ENCODE results near the gene ANKRD45.
A peak's percentile ranks its signal among the peaks of the same experiment; 100 is the strongest.
"Not testable (repeated sequence)": the region's sequence is repeated elsewhere in the genome, so short reads cannot be mapped to it uniquely, and the experiment has no call there.

The ANKRD45 gene

DNA sequence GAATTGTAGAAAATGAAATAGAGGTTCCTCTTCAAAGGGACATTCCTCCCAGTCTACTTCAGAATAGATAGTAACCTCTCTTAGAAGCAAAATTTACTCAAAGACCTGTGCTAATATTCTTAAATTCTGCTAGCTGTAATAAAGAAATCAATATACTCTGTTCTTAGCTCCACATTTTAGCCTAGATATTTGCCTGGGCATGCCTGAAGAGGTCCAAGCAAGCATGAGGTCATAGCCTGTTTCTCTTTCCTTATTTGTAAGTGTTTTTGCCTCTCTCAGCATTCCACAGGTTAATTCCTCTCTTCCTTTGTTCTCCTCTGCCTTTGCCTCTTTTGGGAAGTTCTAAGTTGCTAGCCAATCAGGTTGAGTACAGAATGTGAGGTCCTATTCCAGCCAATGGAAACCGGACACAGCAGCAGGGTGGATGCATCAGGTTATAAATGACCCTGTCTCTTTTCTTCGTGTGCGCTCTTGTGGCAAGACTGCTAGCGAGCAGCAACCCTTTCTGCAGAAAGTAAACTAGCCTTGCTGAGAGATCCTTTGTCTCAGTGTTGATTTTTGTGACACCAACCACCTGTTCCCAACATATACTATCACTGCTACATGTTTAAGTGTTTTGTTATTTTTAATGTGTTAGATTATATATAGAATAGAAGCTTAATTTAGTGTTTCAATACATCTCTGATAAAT, 27.1 kb downstream of the ANKRD45 start:
- not testable (repeated sequence) for H3K79me2 ChIP-seq (ENCODE audit: control insufficient read depth, insufficient read depth, low read length); H4K8ac ChIP-seq (ENCODE audit: low read depth, low read length); H3K79me1 ChIP-seq (ENCODE audit: low read length); H2BK15ac ChIP-seq (replicated peaks; ENCODE audit: low read depth); H2BK120ac ChIP-seq (ENCODE audit: low read depth, low read length); H3K9ac ChIP-seq (ENCODE audit: low read length); H3K4me2 ChIP-seq (ENCODE audit: low read length); H2AK5ac ChIP-seq (ENCODE audit: low read length); H3K4me3 ChIP-seq (ENCODE audit: low read length); H3K4ac ChIP-seq (ENCODE audit: low read depth, low read length); H3K56ac ChIP-seq (ENCODE audit: low read length); H3K18ac ChIP-seq (ENCODE audit: low read length); H3K27me3 ChIP-seq (ENCODE audit: insufficient read depth, low read length, poor library complexity); H3K27ac ChIP-seq (ENCODE audit: low read depth, low read length); H3K23ac ChIP-seq (ENCODE audit: low read length); H3K36me3 ChIP-seq (ENCODE audit: control insufficient read depth, insufficient read depth, low read length); H4K5ac ChIP-seq (ENCODE audit: low read length); H2BK5ac ChIP-seq (ENCODE audit: low read length); H3K4me1 ChIP-seq (ENCODE audit: control insufficient read depth, low read depth, low read length)
- WGBS (ENCODE audit: extremely low coverage, insufficient coverage, low lambda C conversion rate) = no CpG with 5 or more reads among the region's 4 CpGs
- DNase-seq = peak; percentile 10

DNA sequence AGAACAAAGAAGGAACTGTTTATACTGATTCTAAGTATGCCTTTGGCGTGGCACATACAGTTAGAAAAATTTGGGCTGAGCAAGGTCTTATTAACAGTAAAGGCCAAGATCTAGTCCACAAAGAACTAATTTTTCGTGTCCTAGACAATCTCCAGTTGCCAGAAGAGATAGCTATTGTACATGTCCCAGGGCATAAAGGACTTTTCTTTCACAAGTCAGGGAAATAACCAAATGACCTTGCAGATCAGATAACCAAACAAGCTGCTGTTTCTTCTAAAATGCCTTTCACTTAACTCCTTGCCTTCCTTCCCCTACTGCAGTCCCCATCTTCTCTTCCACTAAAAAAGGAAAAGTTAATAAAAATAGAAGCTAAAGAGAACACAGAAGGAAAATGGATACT, 30.5 kb downstream of the ANKRD45 start:
- H2BK15ac ChIP-seq (replicated peaks; ENCODE audit: low read depth) = no peak overlapping the region
- H3K4me3 ChIP-seq (ENCODE audit: low read length) = no peak overlapping the region
- no peak overlapping the region for H4K8ac ChIP-seq (ENCODE audit: low read depth, low read length)
- H3K79me1 ChIP-seq (ENCODE audit: low read length) = no peaks in the 10 kb centered on the region
- H3K18ac ChIP-seq (ENCODE audit: low read length) = no peak overlapping the region
- no CpG with 5 or more reads among the region's 2 CpGs for WGBS (ENCODE audit: extremely low coverage, insufficient coverage, low lambda C conversion rate)
- no peak overlapping the region for H2AK5ac ChIP-seq (ENCODE audit: low read length)
- H2BK5ac ChIP-seq (ENCODE audit: low read length) = no peak overlapping the region
- H3K27me3 ChIP-seq (ENCODE audit: insufficient read depth, low read length, poor library complexity) = no peaks in the 10 kb centered on the region
- H2BK120ac ChIP-seq (ENCODE audit: low read depth, low read length) = no peak overlapping the region
- H3K27ac ChIP-seq (ENCODE audit: low read depth, low read length) = no peak overlapping the region
- H3K56ac ChIP-seq (ENCODE audit: low read length) = no peak overlapping the region
- no peak overlapping the region for H3K9ac ChIP-seq (ENCODE audit: low read length)
- H4K5ac ChIP-seq (ENCODE audit: low read length) = no peak overlapping the region
- H3K79me2 ChIP-seq (ENCODE audit: control insufficient read depth, insufficient read depth, low read length) = no peaks in the 10 kb centered on the region
- DNase-seq = no peak
- H3K4me2 ChIP-seq (ENCODE audit: low read length) = no peak overlapping the region
- no peak overlapping the region for H3K4ac ChIP-seq (ENCODE audit: low read depth, low read length)
- H3K4me1 ChIP-seq (ENCODE audit: control insufficient read depth, low read depth, low read length) = no peaks in the 10 kb centered on the region
- H3K23ac ChIP-seq (ENCODE audit: low read length) = no peak overlapping the region
- H3K36me3 ChIP-seq (ENCODE audit: control insufficient read depth, insufficient read depth, low read length) = no peaks in the 10 kb centered on the region

DNA sequence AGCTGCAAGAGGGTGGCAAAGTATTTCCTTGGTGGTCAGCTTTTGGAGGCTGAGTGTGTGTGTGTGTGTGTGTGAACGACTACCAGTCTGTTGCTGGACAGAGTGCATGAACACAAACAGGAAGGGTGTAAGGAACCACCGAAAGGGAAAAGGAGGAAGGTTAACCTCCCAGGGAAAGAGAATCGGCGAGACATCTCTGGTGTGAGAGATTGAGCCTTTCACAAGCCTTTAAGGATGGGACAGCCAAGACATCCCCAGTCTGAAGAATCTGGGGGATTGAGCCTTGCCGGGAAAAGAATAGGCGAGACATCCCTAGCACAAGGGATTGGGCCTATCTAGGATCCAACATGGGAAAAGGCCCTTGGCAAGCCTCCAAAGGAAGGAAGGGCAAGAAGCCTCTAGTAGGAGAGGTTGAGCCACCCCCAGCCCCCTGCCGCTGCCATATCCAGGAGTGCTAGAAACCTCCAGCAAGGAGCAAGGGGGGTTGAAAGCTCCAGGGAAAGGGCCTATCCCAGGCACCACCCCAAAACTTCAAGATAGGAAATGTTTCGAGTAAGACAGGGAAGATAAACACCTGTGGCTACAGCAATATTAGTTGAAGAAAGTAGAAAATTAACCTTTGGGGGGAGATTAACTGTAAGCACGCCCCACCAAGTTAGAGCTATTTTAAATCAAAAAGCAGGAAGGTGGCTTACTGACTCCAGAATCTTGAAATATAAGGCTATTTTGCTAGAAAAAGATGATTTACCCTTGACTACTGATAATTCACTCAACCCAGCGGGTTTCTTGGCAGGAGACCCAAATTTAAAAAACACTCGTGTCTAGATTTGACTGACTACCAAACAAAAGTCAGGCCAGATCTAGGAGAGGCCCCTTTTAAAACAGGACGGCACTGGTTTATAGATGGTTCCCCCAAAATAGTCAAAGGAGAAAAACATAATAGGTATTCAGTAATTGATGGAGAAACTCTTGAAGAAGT, 31.3 kb downstream of the ANKRD45 start:
- Histone ChIP-seq H3K56ac (ENCODE audit: low read length) (no peak overlapping the region), H3K4ac (ENCODE audit: low read depth, low read length) (no peak overlapping the region)

DNA sequence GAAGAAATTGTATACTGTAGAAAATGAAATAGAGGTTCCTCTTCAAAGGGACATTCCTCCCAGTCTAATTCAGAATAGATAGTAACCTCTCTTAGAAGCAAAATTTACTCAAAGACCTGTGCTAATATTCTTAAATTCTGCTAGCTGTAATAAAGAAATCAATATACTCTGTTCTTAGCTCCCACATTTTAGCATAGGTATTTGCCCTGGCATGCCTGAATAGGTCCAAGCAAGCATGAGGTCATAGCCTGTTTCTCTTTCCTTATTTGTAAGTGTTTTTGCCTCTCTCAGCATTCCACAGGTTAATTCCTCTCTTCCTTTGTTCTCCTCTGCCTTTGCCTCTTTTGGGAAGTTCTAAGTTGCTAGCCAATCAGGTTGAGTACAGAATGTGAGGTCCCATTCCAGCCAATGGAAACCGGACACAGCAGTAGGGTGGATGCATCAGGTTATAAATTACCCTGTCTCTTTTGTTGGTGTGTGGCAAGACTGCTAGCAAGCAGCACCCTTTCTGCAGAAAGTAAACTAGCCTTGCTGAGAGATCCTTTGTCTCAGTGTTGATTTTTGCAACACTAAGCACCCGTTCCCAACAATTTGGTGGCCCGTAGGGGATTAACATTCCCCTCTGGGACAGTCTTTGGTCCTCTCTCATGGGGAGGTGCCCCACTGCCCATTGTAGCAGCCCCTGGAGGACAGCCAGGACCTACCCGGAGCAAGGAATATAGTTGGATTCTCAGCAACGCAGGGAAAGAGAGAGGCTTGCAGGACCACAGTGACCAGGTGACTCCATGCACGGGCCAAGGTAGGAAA, 32.2 kb downstream of the ANKRD45 start:
- H2BK5ac ChIP-seq (ENCODE audit: low read length); H2BK15ac ChIP-seq (replicated peaks; ENCODE audit: low read depth); H3K79me2 ChIP-seq (ENCODE audit: control insufficient read depth, insufficient read depth, low read length); H3K4me2 ChIP-seq (ENCODE audit: low read length); H3K9ac ChIP-seq (ENCODE audit: low read length); H3K27me3 ChIP-seq (ENCODE audit: insufficient read depth, low read length, poor library complexity); H3K4me3 ChIP-seq (ENCODE audit: low read length); H3K18ac ChIP-seq (ENCODE audit: low read length); H3K23ac ChIP-seq (ENCODE audit: low read length); H4K5ac ChIP-seq (ENCODE audit: low read length); H3K4ac ChIP-seq (ENCODE audit: low read depth, low read length); H3K36me3 ChIP-seq (ENCODE audit: control insufficient read depth, insufficient read depth, low read length); H3K79me1 ChIP-seq (ENCODE audit: low read length); H2BK120ac ChIP-seq (ENCODE audit: low read depth, low read length); H2AK5ac ChIP-seq (ENCODE audit: low read length); H3K4me1 ChIP-seq (ENCODE audit: control insufficient read depth, low read depth, low read length); H3K56ac ChIP-seq (ENCODE audit: low read length); H4K8ac ChIP-seq (ENCODE audit: low read depth, low read length): not testable (repeated sequence)
- H3K27ac ChIP-seq (ENCODE audit: low read depth, low read length) = peak overlapping the region; percentile 45
- no CpG with 5 or more reads among the region's 6 CpGs for WGBS (ENCODE audit: extremely low coverage, insufficient coverage, low lambda C conversion rate)
- peak; percentile 28 for DNase-seq

More for the DNA sequence above, 31.3 kb downstream of the ANKRD45 start:
- no peak overlapping the region for H3K23ac ChIP-seq (ENCODE audit: low read length)
- H3K18ac ChIP-seq (ENCODE audit: low read length) = no peak overlapping the region
- no peak overlapping the region for H2BK120ac ChIP-seq (ENCODE audit: low read depth, low read length)
- no peaks in the 10 kb centered on the region for H3K4me1 ChIP-seq (ENCODE audit: control insufficient read depth, low read depth, low read length)
- H3K27me3 ChIP-seq (ENCODE audit: insufficient read depth, low read length, poor library complexity) = no peaks in the 10 kb centered on the region
- H3K4me3 ChIP-seq (ENCODE audit: low read length) = no peak overlapping the region
- H3K79me1 ChIP-seq (ENCODE audit: low read length) = no peaks in the 10 kb centered on the region
- H4K5ac ChIP-seq (ENCODE audit: low read length) = no peak overlapping the region
- no peak overlapping the region for H2BK15ac ChIP-seq (replicated peaks; ENCODE audit: low read depth)
- no peaks in the 10 kb centered on the region for H3K79me2 ChIP-seq (ENCODE audit: control insufficient read depth, insufficient read depth, low read length)
- H2BK5ac ChIP-seq (ENCODE audit: low read length) = no peak overlapping the region
- no peak overlapping the region for H2AK5ac ChIP-seq (ENCODE audit: low read length)
- DNase-seq = no peak
- H3K4me2 ChIP-seq (ENCODE audit: low read length) = no peak overlapping the region
- no peaks in the 10 kb centered on the region for H3K36me3 ChIP-seq (ENCODE audit: control insufficient read depth, insufficient read depth, low read length)
- WGBS (ENCODE audit: extremely low coverage, insufficient coverage, low lambda C conversion rate) = no CpG with 5 or more reads among the region's 12 CpGs
- H4K8ac ChIP-seq (ENCODE audit: low read depth, low read length) = no peak overlapping the region
- H3K9ac ChIP-seq (ENCODE audit: low read length) = no peak overlapping the region
- peak overlapping the region; percentile 45 for H3K27ac ChIP-seq (ENCODE audit: low read depth, low read length)

DNA sequence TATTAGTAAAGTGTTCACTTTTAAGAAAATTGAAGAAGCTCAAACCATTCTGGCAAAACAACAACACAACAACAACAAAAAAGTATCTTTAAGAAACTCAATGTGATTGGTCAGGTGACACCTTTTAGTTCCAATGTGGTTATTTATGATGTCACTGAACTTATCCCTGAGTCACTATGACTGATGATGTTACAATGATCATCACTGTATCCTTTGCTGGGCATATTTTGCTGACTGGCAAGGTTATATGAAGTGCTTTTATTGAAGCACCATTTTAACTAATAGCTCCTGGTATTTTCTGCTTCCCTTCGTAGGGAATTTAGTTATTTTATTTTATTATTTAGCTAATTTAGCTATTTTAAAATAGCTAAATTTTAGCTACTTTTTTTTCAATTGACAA, 34.5 kb downstream of the ANKRD45 start, which contains the start of gene TEX50:
Gene TEX50, plus strand, starts transcription at position 223 of the 400 bp plus-strand sequence. CDS start 184 bp downstream, outside the sequence.
- DNase-seq = no peak
- Histone ChIP-seq H3K27me3 (ENCODE audit: insufficient read depth, low read length, poor library complexity) (no peaks in the 10 kb centered on the region), H4K8ac (ENCODE audit: low read depth, low read length) (no peak within 1 kb of the TSS), H2AK5ac (ENCODE audit: low read length) (no peak within 1 kb of the TSS), H3K36me3 (ENCODE audit: control insufficient read depth, insufficient read depth, low read length) (no peaks in the 10 kb centered on the region), H3K4ac (ENCODE audit: low read depth, low read length) (no peak within 1 kb of the TSS), H3K23ac (ENCODE audit: low read length) (no peak within 1 kb of the TSS), H2BK5ac (ENCODE audit: low read length) (no peak within 1 kb of the TSS), H2BK120ac (ENCODE audit: low read depth, low read length) (no peak within 1 kb of the TSS), H3K4me2 (ENCODE audit: low read length) (no peak within 1 kb of the TSS), H3K18ac (ENCODE audit: low read length) (no peak within 1 kb of the TSS), H3K56ac (ENCODE audit: low read length) (no peak within 1 kb of the TSS), H3K4me1 (ENCODE audit: control insufficient read depth, low read depth, low read length) (no peaks in the 10 kb centered on the region), H2BK15ac (replicated peaks; ENCODE audit: low read depth) (no peak within 1 kb of the TSS), H4K5ac (ENCODE audit: low read length) (no peak within 1 kb of the TSS), H3K27ac (ENCODE audit: low read depth, low read length) (no peak within 1 kb of the TSS), H3K4me3 (ENCODE audit: low read length) (no peak within 1 kb of the TSS), H3K79me1 (ENCODE audit: low read length) (no peaks in the 10 kb centered on the region), H3K79me2 (ENCODE audit: control insufficient read depth, insufficient read depth, low read length) (no peaks in the 10 kb centered on the region), H3K9ac (ENCODE audit: low read length) (no peak within 1 kb of the TSS)
- WGBS (ENCODE audit: extremely low coverage, insufficient coverage, low lambda C conversion rate) = no CpG with 5 or more reads among the region's 1 CpG

Measured in mesendoderm (in vitro differentiated cells).